Spleen (tissue), 7 donors: ENCODE data around the gene ATXN7.

Experiments
- POLR2A ChIP-seq, 3 donors: fragments of 450-650 bp; IDR thresholded peaks; one replicate each; pipeline ENCODE4 v1.5.1; 2017; ENCODE audit warnings: antibody characterized with exemption in 3 of 3, mild to moderate bottlenecking in 1 of 3
- POLR2AphosphoS5 ChIP-seq, 3 donors: sonication (generic); formaldehyde crosslinking; IDR thresholded peaks; one replicate each; pipeline ENCODE4 v1.5.1; 2017; ENCODE audit warnings: antibody characterized with exemption in 3 of 3
- TF ChIP-seq, protein P1 (sequence below), 11 experiments: fragments of 200-600 bp in 7 of 11; fragments of 450-650 bp in 4 of 11; sonication (generic) in 4 of 11; IDR thresholded peaks in 8 of 11; conservative IDR thresholded peaks in 3 of 11; 1 replicate in 7 of 11; 2 replicates in 4 of 11; pipeline versions ENCODE4 v1.4.0 to v1.8.0; 2016 to 2021; ENCODE audit warnings: antibody characterized with exemption in 11 of 11, inconsistent platforms in 4 of 11, mild to moderate bottlenecking in 1 of 11
- donor health status: DM: no; HTN: no; CAD: no; lungs with moderate emphysema.
- donor health status: DM: no; HTN: no; CAD: no.
- donor health status: DM: no; HTN: no; CAD: no.

DNA sequence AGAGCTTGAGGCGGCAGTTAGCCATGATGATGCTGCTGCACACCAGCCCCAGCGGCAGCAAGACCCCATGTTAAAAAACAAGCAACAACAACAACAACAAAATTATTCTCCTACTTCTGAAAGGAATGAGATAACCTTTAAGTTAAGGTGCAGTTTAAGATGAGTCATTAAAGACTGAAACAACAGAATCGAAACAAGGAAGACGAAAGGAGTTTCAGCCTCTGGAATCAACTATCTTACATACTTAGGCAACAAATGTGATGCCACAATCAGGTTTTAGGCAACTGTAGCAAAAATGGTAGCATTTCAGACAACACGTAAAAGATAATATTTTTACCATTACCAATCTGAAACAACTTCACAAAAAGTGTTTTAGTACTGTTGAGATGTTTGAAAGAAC is 36.3 kb downstream of the ATXN7 start:
- TF ChIP-seq POLR2AphosphoS5 (IDR thresholded peaks at IDR 0.05) (no peak), POLR2A (IDR thresholded peaks at IDR 0.05) (no peak)
- TF ChIP-seq, protein P1, sequence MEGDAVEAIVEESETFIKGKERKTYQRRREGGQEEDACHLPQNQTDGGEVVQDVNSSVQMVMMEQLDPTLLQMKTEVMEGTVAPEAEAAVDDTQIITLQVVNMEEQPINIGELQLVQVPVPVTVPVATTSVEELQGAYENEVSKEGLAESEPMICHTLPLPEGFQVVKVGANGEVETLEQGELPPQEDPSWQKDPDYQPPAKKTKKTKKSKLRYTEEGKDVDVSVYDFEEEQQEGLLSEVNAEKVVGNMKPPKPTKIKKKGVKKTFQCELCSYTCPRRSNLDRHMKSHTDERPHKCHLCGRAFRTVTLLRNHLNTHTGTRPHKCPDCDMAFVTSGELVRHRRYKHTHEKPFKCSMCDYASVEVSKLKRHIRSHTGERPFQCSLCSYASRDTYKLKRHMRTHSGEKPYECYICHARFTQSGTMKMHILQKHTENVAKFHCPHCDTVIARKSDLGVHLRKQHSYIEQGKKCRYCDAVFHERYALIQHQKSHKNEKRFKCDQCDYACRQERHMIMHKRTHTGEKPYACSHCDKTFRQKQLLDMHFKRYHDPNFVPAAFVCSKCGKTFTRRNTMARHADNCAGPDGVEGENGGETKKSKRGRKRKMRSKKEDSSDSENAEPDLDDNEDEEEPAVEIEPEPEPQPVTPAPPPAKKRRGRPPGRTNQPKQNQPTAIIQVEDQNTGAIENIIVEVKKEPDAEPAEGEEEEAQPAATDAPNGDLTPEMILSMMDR (IDR thresholded peaks at IDR 0.05 in 8 of 11, conservative IDR thresholded peaks at IDR 0.05 in 3 of 11), result no peak
